HG03175 (cell line): ENCODE results near the gene KCNH1.
"Not testable (repeated sequence)": the region's sequence is repeated elsewhere in the genome, so short reads cannot be mapped to it uniquely, and the experiment has no call there.

Experiments used
- ATAC-seq: cut with Tn5 transposase; IDR thresholded peaks from one replicate; pipeline ENCODE4 v1.9.1; 2021; ENCODE audit warnings: mild to moderate bottlenecking, moderate library complexity; ENCODE audit not compliant: unreplicated experiment

Gene KCNH1

GRCh38 chr1:211011128-211011527 lies 122.8 kb downstream of the KCNH1 start:
- not testable (repeated sequence) for ATAC-seq

- ATAC-seq, result no peak
These were observed 124.0 kb downstream of the KCNH1 start for GRCh38 chr1:211009944-211010343.

- ATAC-seq, result no peak
These were observed 126.1 kb downstream of the KCNH1 start for GRCh38 chr1:211007830-211008229.

- ATAC-seq, result not testable (repeated sequence)
These were observed 138.0 kb downstream of the KCNH1 start for GRCh38 chr1:210995931-210996330.

GRCh38 chr1:210992837-210993236 lies 141.1 kb downstream of the KCNH1 start:
- no peak for ATAC-seq

- ATAC-seq, result no peak
These were observed 144.0 kb downstream of the KCNH1 start for GRCh38 chr1:210989905-210990304.

GRCh38 chr1:210981490-210981889 lies 152.5 kb downstream of the KCNH1 start:
- ATAC-seq, result no peak

- ATAC-seq, result no peak
These were observed 153.9 kb downstream of the KCNH1 start for GRCh38 chr1:210980082-210980481.

GRCh38 chr1:210978974-210979354 lies 155.0 kb downstream of the KCNH1 start:
- no peak for ATAC-seq

- no peak for ATAC-seq
These were observed 155.5 kb downstream of the KCNH1 start for GRCh38 chr1:210978316-210978973.

GRCh38 chr1:210951279-210951678 lies 182.7 kb downstream of the KCNH1 start:
- ATAC-seq, result no peak

- not testable (repeated sequence) for ATAC-seq
These were observed 183.9 kb downstream of the KCNH1 start for GRCh38 chr1:210949940-210950546.

- ATAC-seq, result no peak
These were observed 184.5 kb downstream of the KCNH1 start for GRCh38 chr1:210949489-210949888.

GRCh38 chr1:210949039-210949438 lies 184.9 kb downstream of the KCNH1 start:
- no peak for ATAC-seq

- no peak for ATAC-seq
These were observed 189.7 kb downstream of the KCNH1 start for GRCh38 chr1:210944252-210944651.

GRCh38 chr1:210942513-210942912 lies 191.4 kb downstream of the KCNH1 start:
- ATAC-seq, result no peak

- no peak for ATAC-seq
These were observed 193.8 kb downstream of the KCNH1 start for GRCh38 chr1:210940081-210940617.

GRCh38 chr1:210938416-210938925 lies 195.5 kb downstream of the KCNH1 start:
- ATAC-seq, result no peak

- no peak for ATAC-seq
These were observed 196.1 kb downstream of the KCNH1 start for GRCh38 chr1:210937846-210938245.

- no peak for ATAC-seq
These were observed 198.0 kb downstream of the KCNH1 start for GRCh38 chr1:210935905-210936304.

- no peak for ATAC-seq
These were observed 201.8 kb downstream of the KCNH1 start for GRCh38 chr1:210932104-210932503.

- ATAC-seq, result no peak
These were observed 211.3 kb downstream of the KCNH1 start for GRCh38 chr1:210922666-210923065.
